ENCODE data around the gene PCDHGA5.
A peak's percentile ranks its signal among the peaks of the same experiment; 100 is the strongest.
"Not testable (repeated sequence)": the region's sequence is repeated elsewhere in the genome, so short reads cannot be mapped to it uniquely, and the experiment has no call there.

The PCDHGA5 gene

DNA sequence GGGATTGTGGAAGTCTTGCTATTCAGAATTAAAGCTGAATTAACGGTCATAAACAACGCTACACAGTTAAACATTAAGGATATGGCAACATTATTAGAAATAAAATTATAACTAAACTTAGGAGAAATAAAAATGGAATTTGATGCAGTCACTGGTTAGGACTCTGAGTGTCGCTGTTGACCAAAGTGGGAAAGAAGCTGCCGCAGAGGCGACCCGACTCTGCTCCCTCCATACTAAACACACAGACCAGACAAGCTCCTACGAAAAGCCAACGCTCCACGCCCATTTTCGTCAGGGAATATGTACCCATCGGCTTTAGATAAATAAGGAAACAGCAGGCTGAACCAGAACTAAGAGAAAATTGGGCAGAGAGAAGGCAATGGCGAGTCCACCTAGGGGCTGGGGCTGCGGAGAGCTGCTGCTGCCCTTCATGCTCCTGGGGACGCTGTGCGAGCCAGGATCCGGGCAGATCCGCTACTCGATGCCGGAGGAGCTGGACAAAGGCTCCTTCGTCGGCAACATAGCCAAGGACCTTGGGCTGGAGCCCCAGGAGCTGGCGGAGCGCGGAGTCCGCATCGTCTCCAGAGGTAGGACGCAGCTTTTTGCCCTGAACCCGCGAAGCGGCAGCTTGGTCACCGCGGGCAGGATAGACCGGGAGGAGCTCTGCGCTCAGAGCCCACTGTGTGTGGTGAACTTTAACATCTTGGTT, at the start of gene PCDHGA5:
PCDHGA5 (plus strand) TSS at position 211 of the 709 bp plus-strand sequence; CDS start at position 380, 169 bp downstream.
- DNase-seq = no peak

DNA sequence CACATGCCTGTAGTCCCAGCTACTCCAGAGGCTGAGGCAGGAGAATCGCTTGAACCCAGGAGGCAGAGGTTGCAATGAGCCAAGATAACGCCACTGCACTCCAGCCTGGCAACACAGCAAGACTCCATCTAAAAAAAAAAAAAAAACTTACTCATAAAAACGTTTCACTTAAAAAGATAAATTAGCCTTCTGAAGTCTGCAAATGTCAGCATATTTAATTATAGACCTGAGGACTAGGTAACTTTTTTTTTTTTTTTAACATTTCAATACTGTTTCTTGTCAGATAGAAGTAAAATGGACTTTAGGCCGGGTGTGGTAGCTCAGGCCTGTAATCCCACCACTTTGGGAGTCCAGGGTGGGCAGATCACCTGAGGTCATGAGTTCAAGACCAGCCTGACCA, 47.0 kb upstream of the PCDHGA5 start:
- DNase-seq = not testable (repeated sequence)

DNA sequence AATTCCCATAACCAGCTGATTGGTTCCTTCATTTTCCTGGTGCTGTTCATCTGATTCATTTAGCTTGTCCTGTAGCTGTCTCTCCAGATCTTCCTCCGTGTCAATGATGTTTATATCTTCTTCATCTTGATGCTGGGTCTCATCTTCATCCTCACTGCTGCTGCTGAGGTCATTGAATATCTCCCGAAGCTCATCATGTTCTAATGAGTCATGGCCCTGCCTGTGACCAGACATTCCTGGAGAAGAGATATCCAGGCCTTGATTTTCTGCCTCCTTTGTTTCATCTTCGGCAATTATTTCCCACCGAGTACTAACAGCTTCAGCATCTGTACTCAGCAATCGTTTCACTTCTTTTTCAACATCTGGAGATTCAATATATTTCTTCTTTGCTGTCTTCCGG, 44.8 kb upstream of the PCDHGA5 start:
- DNase-seq = no peak

DNA sequence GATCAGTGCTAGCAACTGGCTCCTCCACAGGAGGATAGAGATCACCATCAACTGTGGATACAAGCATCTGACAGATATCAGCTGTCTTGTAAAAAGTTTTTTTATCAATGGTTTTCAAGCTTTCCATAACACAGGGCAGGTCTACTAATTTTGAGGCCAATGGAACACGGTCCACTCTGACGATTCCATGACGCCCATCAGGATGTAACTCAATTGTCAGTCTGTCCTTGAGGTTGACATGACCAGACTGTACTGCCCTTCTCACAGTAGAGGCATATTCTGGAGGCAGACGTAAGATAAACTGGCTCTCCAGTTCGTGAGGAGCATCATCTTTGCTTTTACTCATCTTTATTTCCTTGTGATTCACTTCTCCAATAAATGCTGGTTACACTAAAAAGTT, 44.3 kb upstream of the PCDHGA5 start:
- DNase-seq = no peak

DNA sequence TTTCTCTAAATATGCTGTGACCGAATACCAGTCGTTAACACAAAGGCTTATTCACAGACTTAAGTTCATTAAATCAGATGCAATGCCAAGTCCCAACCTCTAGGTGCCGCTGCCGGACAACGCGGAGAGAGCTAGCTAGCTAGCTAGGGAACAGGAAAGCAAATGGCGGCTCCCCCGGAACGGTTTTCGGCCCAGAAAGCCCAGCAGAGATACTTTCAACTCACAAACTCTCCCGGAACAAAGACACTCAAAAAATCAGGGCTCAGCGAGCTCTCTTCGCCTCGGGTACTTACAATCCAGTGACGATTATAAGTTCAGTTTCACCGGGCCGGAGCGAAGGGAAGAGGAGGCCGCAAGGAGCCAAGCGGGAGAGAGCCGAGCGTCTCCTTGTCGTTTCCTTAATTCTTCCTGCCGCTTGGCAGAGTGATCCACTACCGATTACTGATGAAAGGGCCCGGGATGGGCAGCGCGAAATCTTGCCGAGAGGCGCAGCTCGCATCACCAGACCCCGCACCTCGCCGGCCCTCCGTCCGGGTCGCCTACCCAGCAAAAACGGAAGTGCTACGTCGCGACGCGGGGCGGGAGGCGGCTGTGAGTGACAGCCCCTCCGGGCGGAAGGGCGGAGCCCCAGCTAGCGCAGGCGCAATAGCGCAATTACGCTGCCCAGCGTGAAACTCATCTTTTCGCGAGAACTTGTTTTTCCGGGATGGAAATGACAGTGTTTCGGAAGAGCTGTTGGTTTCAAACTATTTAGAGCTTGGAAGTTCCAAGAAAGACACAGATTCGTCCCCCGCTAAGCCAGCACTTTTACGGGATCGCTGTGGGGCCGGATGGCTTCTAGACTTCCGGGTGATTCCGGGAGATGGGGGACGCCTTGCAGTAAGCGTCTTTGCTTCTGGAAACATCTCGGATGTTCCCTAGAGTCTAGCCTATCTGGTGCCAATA, 43.5 kb upstream of the PCDHGA5 start, which contains the start of gene TAF7:
TAF7 (minus strand) TSS at position 560 of the 945 bp plus-strand sequence. CDS start 740 bp downstream, outside the sequence.
- peak; percentile 84 for DNase-seq

DNA sequence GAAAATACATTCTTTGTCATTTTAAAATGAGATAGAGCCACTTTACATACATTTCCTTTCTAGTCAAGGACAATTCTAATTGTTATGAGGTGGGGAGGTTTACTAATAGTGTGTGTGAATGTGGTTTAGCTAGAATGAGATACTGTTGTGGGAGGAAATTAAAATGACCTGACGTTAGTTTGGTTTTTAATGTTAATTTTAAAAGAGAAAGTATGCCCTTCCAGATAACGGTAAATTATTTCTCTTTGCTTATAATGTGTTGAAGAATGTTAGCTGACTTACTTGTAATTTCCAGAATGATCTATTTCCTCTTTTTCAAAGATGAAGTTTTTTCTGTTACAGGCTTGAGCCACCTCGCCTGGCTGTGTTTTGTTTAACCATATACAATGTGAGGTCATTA, 41.7 kb upstream of the PCDHGA5 start:
- DNase-seq = no peak

DNA sequence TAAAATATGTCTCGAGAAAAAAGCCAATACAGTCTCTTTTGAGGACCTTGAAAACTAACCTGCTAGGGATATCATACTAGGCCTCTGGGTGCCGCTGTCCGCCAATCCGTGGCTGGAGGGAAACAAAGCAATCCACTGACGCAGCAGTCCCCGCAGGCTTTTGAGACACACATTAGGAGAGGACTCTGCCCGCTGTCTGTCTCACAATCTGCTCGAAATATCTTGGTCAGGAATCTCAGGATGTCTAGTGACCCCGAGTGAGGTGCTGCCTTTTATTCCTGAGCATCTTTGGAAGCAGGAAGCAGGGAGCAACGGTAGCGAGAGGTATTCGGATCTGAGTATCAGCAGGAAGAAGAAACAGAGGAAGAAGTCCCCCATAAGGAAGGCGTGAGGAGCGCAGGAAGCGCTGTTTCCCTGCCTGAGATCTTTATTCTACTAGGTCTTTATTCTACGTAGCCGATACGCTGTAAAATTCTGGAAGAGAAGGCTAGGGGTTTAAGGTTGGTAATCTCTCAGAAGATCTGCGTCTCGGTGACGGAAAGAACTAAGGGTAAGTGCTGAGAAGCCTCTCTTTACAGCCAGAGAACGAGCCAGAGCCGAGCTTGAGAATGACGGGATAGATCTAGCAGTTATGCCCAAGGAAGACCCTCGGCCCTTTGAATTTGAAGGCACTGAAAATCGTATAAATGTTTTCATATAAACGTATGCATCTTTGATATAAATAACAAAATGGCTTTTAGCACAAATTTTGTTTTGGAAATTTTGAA, 37.7 kb upstream of the PCDHGA5 start:
- no peak for DNase-seq

DNA sequence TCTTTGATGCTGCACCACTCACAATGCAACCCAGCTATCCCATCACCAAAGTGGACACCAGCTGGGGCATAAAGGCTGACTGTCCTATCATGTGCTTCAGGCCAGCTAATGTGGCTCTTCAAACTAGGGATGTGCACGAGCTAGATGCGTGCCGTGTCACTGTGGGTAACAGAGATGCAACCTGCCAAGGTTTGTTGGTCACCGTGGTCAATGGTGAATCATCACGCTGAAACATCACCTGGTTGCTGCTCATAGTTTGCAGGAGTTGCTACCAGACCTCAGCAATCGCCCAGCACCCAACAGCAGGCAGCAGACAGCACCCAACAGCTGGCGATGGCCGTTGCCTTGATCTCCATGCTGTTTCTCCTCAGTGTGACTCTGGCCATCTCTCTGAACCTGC, 35.7 kb upstream of the PCDHGA5 start:
- no peak for DNase-seq

DNA sequence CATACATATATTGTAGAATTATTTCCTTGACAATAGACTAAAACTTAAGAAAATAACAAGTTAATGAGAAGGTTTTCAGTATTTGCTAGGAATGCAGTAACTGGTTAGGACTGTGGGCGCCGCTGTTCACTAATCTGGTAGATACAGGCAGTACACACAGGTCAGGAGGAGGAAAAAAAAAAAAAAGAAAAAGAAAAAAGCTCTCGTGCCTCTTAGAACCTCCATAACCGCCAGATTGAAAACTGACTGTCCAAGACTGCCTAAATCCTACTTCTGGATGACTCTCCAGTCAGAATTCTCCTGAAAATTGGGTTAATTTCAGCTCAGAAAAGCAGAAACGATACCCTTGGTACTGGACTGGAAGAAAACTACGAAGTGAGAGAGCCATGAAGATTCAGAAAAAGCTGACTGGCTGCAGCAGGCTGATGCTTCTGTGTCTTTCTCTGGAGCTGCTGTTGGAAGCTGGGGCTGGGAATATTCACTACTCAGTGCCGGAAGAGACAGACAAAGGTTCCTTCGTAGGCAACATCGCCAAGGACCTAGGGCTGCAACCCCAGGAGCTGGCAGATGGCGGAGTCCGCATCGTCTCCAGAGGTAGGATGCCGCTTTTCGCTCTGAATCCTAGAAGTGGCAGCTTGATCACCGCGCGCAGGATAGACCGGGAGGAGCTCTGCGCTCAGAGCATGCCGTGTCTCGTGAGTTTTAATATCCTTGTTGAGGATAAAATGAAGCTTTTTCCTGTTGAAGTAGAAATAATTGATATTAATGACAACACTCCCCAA, 33.5 kb upstream of the PCDHGA5 start, which contains the start of gene PCDHGA1:
PCDHGA1 (plus strand) TSS at position 216 of the 782 bp plus-strand sequence.
- DNase-seq = peak; percentile 34

DNA sequence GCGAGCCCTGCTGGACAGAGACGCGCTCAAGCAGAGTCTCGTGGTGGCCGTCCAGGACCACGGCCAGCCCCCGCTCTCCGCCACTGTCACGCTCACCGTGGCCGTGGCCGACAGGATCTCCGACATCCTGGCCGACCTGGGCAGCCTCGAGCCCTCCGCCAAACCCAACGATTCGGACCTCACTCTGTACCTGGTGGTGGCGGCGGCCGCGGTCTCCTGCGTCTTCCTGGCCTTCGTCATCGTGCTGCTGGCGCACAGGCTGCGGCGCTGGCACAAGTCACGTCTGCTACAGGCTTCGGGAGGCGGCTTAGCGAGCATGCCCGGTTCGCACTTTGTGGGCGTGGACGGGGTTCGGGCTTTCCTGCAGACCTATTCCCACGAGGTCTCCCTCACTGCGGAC, 31.4 kb upstream of the PCDHGA5 start:
- DNase-seq = not testable (repeated sequence)

DNA sequence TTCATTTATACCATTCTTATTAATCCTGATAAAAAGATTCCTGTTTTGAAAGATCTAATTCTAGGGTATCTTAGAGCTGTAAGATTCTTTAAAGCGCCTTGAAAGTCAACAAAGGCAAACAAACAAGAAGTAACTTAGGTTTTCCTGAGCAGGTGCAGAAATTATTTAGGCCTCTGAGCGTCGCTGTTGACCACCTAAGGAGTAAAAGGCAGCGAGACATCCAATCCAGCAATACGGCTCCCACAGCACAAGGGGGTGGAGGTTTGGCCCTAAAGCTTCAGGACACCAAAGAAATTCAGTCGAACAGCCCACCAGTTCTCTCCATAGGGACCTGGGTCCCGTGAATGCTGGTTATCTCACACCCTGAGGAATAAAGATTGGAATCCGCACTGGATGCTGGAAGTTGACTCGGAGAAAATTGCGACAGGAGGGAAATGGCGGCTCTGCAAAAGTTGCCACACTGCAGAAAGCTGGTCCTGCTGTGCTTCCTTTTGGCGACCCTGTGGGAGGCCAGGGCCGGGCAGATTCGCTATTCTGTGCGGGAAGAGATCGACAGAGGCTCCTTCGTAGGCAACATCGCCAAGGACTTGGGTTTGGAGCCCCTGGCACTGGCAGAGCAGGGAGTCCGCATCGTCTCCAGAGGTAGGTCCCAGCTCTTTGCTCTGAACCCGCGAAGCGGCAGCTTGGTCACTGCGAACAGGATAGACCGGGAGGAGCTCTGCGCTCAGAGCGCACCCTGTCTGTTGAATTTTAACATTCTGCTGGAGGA, 25.2 kb upstream of the PCDHGA5 start, which contains the start of gene PCDHGA2:
PCDHGA2 (plus strand) TSS at position 223 of the 769 bp plus-strand sequence.
- no peak for DNase-seq

DNA sequence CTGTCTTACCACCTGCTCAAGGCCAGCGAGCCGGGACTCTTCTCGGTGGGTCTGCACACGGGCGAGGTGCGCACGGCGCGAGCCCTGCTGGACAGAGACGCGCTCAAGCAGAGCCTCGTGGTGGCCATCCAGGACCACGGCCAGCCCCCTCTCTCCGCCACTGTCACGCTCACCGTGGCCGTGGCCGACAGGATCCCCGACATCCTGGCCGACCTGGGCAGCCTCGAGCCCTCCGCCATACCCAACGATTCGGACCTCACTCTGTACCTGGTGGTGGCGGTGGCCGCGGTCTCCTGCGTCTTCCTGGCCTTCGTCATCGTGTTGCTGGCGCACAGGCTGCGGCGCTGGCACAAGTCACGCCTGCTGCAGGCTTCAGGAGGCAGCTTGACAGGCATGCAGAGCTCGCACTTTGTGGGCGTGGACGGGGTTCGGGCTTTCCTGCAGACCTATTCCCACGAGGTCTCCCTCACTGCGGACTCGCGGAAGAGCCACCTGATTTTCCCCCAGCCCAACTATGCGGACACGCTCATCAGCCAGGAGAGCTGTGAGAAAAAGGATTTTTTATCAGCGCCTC, 23.1 kb upstream of the PCDHGA5 start:
- DNase-seq = not testable (repeated sequence)

DNA sequence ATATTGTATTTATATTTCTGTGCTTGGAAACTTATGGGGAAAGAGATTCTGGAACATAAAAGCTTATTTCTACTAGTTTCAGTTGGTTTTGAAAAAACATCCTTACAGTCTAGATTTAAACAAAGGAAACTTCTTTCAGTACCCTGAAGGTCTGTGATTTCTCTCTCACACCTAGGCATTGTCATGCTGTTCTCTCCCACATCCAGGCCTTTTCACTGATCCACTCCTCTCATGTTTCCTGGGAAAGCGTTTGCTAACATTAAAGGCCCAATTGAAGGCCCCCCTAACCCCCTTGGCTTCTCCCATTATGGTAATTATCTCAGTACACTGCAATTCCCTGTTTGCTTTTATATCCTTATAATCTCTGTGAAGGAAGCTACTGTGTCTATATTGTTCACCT, 21.2 kb upstream of the PCDHGA5 start:
- no peak for DNase-seq

DNA sequence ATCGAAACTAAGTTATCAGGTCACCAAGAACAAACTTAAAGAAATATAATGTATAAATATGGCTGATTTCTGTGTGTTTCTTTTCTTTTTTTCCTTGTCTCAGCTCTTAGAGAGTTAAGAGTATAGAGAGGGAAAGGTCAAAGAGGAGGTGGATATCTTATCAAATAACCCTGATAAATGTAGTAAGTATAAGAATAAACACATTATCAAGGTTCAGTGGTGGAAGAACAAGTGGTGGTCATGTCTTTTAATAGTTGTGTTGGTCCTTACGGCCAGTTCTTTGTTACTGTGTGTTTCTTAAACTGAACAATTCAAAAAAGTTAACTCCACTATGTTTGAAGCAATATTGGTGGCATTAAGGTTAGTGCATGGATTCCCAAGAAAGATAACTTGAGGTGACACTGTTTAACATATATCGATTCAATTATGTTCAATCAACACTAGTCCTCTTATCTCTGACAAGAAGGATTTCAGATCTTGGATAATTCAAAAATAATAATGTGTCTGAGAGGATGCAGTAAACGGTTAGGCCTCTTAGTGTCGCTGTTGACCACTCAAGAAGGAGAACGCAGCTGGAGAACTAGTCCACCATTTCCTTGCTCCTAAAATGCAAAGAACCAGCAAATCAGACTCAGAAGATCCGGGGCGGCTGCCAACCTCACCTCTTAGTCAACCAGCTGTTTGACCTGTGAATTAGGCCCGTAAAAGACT, 20.6 kb upstream of the PCDHGA5 start, which contains the start of gene PCDHGA3:
PCDHGA3 (plus strand) TSS at position 588 of the 711 bp plus-strand sequence. CDS start 205 bp downstream, outside the sequence.
- no peak for DNase-seq

DNA sequence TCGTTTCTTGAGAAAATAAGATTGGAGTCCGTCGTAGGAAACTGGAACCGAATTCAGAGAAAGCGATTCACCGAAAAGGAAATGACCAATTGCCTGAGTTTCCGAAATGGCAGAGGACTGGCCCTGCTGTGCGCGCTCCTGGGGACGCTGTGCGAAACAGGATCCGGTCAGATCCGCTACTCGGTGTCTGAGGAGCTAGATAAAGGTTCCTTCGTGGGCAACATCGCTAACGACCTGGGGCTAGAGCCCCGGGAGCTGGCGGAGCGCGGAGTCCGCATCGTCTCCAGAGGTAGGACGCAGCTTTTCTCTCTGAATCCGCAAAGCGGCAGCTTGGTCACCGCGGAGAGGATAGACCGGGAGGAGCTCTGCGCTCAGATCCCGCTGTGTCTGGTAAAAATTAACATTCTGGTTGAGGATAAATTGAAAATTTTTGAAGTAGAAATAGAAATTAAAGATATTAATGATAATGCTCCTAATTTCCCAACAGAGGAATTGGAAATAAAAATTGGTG, 20.0 kb upstream of the PCDHGA5 start:
- DNase-seq = no peak

DNA sequence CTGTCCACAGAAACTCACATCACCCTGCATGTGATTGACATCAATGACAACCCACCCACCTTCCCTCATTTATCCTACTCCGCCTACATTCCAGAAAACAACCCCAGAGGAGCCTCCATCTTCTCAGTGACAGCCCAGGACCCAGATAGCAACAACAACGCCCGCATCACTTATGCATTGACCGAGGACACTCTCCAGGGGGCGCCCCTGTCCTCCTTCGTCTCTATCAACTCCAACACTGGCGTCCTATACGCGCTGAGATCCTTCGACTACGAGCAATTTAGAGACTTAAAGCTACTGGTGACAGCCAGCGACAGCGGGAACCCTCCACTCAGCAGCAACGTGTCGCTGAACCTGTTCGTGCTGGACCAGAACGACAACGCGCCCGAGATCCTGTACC, 18.6 kb upstream of the PCDHGA5 start:
- no peak for DNase-seq

DNA sequence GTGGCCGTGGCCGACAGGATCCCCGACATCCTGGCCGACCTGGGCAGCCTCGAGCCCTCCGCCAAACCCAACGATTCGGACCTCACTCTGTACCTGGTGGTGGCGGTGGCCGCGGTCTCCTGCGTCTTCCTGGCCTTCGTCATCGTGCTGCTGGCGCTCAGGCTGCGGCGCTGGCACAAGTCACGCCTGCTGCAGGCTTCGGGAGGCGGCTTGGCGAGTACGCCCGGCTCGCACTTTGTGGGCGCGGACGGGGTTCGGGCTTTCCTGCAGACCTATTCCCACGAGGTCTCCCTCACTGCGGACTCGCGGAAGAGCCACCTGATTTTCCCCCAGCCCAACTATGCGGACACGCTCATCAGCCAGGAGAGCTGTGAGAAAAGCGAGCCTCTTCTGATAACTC, 17.9 kb upstream of the PCDHGA5 start:
- not testable (repeated sequence) for DNase-seq

DNA sequence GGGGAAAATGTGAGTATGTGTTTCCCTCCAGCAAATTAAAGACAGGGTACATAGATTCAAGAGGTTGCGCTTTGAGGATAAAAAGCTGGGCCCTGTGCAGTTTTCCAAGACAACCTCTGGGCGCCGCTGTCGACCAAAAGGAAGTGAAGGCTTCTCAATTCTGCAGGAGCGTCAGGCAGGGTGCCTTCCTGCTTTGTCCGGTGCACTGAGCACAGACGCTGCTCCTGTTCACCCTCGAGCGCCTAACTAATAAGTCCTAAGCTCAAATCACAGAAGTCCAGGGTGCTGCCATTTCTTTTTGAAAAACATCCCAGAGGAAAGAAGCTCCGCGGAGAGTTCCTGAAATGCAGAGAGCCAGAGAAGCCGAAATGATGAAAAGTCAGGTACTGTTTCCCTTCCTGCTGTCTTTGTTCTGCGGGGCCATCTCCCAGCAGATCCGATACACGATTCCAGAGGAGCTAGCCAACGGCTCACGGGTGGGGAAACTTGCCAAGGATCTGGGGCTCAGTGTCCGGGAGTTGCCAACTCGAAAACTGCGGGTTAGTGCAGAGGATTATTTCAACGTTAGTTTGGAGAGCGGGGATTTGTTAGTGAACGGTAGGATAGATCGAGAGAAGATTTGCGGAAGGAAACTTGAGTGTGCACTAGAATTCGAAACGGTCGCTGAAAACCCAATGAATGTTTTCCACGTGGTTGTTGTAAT, 13.9 kb upstream of the PCDHGA5 start, which contains the start of gene PCDHGB1:
PCDHGB1 (plus strand) TSS at position 183 of the 703 bp plus-strand sequence; CDS start at position 345, 162 bp downstream.
- peak; percentile 41 for DNase-seq

DNA sequence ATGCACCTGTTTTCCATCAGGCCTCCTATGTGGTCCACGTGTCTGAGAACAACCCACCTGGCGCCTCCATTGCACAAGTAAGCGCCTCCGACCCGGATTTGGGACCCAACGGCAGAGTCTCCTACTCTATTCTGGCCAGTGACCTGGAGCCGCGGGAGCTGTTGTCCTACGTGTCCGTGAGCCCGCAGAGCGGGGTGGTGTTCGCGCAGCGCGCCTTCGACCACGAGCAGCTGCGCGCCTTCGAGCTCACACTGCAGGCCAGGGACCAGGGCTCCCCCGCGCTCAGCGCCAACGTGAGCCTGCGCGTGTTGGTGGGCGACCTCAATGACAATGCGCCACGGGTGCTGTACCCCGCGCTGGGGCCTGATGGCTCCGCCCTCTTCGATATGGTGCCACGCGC, 12.4 kb upstream of the PCDHGA5 start:
- DNase-seq = no peak

Measured in NCI-H1694 (cell line).